Pancreas (tissue), 10 donors: ENCODE data around the gene SMIM44. TPM values are rescaled to one million over a fixed set of nuclear protein-coding genes. Genes with fewer than 3 reads are reported as not detected.

ENCODE experiments used
- ATAC-seq, 4 donors: fragments of 200-7000 bp; cut with Tn5 transposase; one replicate each; pipeline versions ENCODE4 v1.8.0 to v1.9.1; 2020; ENCODE audit warnings: mild to moderate bottlenecking in 4 of 4, moderate library complexity in 4 of 4
- DNase-seq, 6 donors: peaks; one replicate each; pipeline ENCODE4 v3.0.0-alpha.2; 2020
- FAIRE-seq: peaks from 2 replicates; lab custom pipeline; 2012; peaks lifted over from hg19 to GRCh38; lab: Jason Lieb, UNC
- H3K27ac ChIP-seq, 4 donors: fragments of 200-600 bp; sonication (generic); 1 replicate in 3 of 4; 2 replicates in 1 of 4; pipeline versions ENCODE4 v1.5.0 to v1.8.0; 2020
- H3K27me3 ChIP-seq, 4 donors: fragments of 200-600 bp; one replicate each; pipeline ENCODE4 v1.8.0; 2021
- H3K36me3 ChIP-seq, 3 donors: fragments of 200-600 bp; sonication (generic) in 1 of 3; one replicate each; pipeline versions ENCODE4 v1.5.0 to v1.8.0; 2020 to 2021
- H3K4me1 ChIP-seq, 3 donors: fragments of 200-600 bp; one replicate each; pipeline ENCODE4 v1.8.0; 2021
- H3K4me3 ChIP-seq, 4 donors: fragments of 200-600 bp; sonication (generic) in 2 of 4; one replicate each; pipeline versions ENCODE4 v1.5.0 to v1.8.0; 2020 to 2021
- H3K9me3 ChIP-seq, 4 donors: fragments of 200-600 bp; one replicate each; pipeline ENCODE4 v1.8.0; 2021
- CTCF ChIP-seq, 4 donors: fragments of 200-600 bp; sonication (generic) in 3 of 4; IDR thresholded peaks; one replicate each; pipeline versions ENCODE4 v1.5.0 to v1.8.0; 2021; ENCODE audit warnings: antibody characterized with exemption in 4 of 4
- WGBS, 2 donors: extraction: QIAGEN DNeasy Blood & Tissue Kit; methylation state at CpG; one replicate each; pipeline ENCODE4 v1.1.7; 2013; 5-methylcytosine and 5-hydroxymethylcytosine counted together
- intact Hi-C, 3 donors: fragments of 100-400 bp; cut with DNase I; formaldehyde crosslinking; loops; one replicate each; pipeline versions ENCODE4 v1.11.1 to v1.14.2; 2022
- polyA plus RNA-seq, 2 donors: library from polyadenylated mRNA; stranded (reverse); fragments of 200-250 nt; gene quantifications; one replicate each; pipeline ENCODE4 v1.2.3, GENCODE V29; 2013
- total RNA-seq, 6 donors: library from RNA; stranded (reverse); fragmentation: NEBNext Ultra II Directional in 4 of 6; extraction: Animal tissue kit (Norgen Biotek cat#: 25700) in 4 of 6; gene quantifications; one replicate each; pipeline versions ENCODE4 v1.2.1 to v1.2.4, GENCODE V29; 2021 to 2023
- donor health status: healthy with polysubstance abuse.
- donor health status: DM: no; HTN: no; CAD: no; lungs with moderate emphysema.
- donor health status: DM: no; HTN: no; CAD: no.
- donor health status: control.
- donor health status: control.
- donor health status: Bipolar disorder and iron deficiency.
- donor health status: DM: yes; HTN: yes; CAD: no.
- donor health status: DM: no; HTN: no; CAD: no.
- donor health status: DM: no; HTN: no; CAD: no.
- donor health status: DM: yes; HTN: yes; CAD: no.

SMIM44 gene
- total and polyA plus RNA-seq, 8 donors: 0.92 TPM; not detected in 7

GRCh38 chr19:3501780-3502179, 18.5 kb upstream of the SMIM44 start:
- FAIRE-seq (no peak), DNase-seq (no peak), ATAC-seq (no peak)
- intact Hi-C loops: no loop called here
- TF ChIP-seq CTCF (IDR thresholded peaks at IDR 0.05): no peak
- Histone ChIP-seq H3K4me3 (no peak overlapping the region), H3K9me3 (no peaks in the 10 kb centered on the region), H3K4me1 (peaks cover 0 to 12% (median 3%) of the 10 kb centered on the region in 3 donors), H3K27me3 (no peaks in the 10 kb centered on the region), H3K27ac (no peak overlapping the region), H3K36me3 (no peaks in the 10 kb centered on the region)
- WGBS, 2 donors: 83 to 89% methylated on average over 3 of the region's 3 CpGs

GRCh38 chr19:3500429-3501101, 17.3 kb upstream of the SMIM44 start, which contains the start of gene DOHH:
Gene DOHH (minus strand): TSS chr19:3500674. CDS start chr19:3496814, 3,860 bp downstream.
- intact Hi-C loops: no loop called here
- ATAC-seq (peak; percentile 93 to 95 (median 94)), FAIRE-seq (peak; percentile 70), DNase-seq (peak; percentile 94 to 99 (median 95))
- Histone ChIP-seq H3K27me3 (no peaks in the 10 kb centered on the region), H3K9me3 (no peaks in the 10 kb centered on the region), H3K36me3 (peaks cover 0 to 9% (median 0%) of the 10 kb centered on the region in 3 donors), H3K4me3 (peak within 1 kb of the TSS; percentile 69 to 93 (median 78)), H3K27ac (peak within 1 kb of the TSS; percentile 86 to 90 (median 88)), H3K4me1 (peaks cover 0 to 12% (median 3%) of the 10 kb centered on the region in 3 donors)
- 0% methylated on average over 52 of the region's 52 CpGs for WGBS, 2 donors
- TF ChIP-seq CTCF (IDR thresholded peaks at IDR 0.05): no peak

- 16 to 17% methylated on average over 18 of the region's 18 CpGs for WGBS, 2 donors
- DNase-seq: peak in 1 of 6 donors; percentile 25
Measured at GRCh38 chr19:3499738-3500428, 16.6 kb upstream of the SMIM44 start.

GRCh38 chr19:3497757-3498520, 14.7 kb upstream of the SMIM44 start:
- no peak overlapping the region for H3K27ac ChIP-seq
- no peaks in the 10 kb centered on the region for H3K27me3 ChIP-seq
- DNase-seq (no peak), FAIRE-seq (no peak), ATAC-seq (no peak)
- H3K4me3 ChIP-seq: no peak overlapping the region
- peaks cover 0 to 7% (median 3%) of the 10 kb centered on the region in 3 donors for H3K4me1 ChIP-seq
- WGBS, 2 donors: 96% methylated on average over 5 of the region's 5 CpGs
- H3K36me3 ChIP-seq: peaks cover 0 to 15% (median 0%) of the 10 kb centered on the region in 3 donors
- intact Hi-C loops: no loop called here
- no peaks in the 10 kb centered on the region for H3K9me3 ChIP-seq
- TF ChIP-seq CTCF (IDR thresholded peaks at IDR 0.05): no peak

More at GRCh38 chr19:3499738-3500428, 16.6 kb upstream of the SMIM44 start:
- peaks cover 0 to 7% (median 3%) of the 10 kb centered on the region in 3 donors for H3K4me1 ChIP-seq
- TF ChIP-seq CTCF (IDR thresholded peaks at IDR 0.05): no peak
- intact Hi-C loops: no loop called here
- peak overlapping the region; percentile 86 to 90 (median 88) for H3K27ac ChIP-seq
- FAIRE-seq (no peak), ATAC-seq (peak; percentile 8 to 11 (median 9))
- H3K27me3 ChIP-seq: no peaks in the 10 kb centered on the region
- H3K9me3 ChIP-seq: no peaks in the 10 kb centered on the region
- peak overlapping the region; percentile 69 to 93 (median 78) for H3K4me3 ChIP-seq
- peaks cover 0 to 15% (median 0%) of the 10 kb centered on the region in 3 donors for H3K36me3 ChIP-seq
